ENCODE data around the gene SRGAP2C.
"Not testable (repeated sequence)": the region's sequence is repeated elsewhere in the genome, so short reads cannot be mapped to it uniquely, and the experiment has no call there.

The SRGAP2C gene

DNA sequence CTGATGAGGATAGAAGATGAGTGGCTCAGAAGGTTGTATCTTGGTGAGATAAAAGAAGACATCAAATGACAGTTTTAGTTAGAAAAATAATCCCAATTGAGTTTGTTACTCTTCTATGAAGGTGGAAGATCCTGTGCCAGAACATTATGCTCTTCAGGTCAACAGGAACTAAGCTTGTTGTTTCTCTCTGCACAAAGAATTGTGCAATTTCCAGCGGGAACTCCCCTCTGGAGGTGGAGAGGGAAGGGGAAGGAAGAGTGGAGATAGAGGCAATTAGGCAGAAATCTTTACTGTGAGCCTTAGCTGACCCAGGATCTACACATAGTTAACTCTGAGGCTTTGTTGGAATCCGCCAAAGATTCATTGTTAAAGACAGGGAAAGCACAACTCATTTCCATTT, 77.4 kb downstream of the SRGAP2C start:
- in situ Hi-C loops (cut with MboI; ENCODE audit: low sequenced_read_pairs, unreplicated experiment); DNase-seq (ENCODE audit: low spot score): not testable (repeated sequence)

DNA sequence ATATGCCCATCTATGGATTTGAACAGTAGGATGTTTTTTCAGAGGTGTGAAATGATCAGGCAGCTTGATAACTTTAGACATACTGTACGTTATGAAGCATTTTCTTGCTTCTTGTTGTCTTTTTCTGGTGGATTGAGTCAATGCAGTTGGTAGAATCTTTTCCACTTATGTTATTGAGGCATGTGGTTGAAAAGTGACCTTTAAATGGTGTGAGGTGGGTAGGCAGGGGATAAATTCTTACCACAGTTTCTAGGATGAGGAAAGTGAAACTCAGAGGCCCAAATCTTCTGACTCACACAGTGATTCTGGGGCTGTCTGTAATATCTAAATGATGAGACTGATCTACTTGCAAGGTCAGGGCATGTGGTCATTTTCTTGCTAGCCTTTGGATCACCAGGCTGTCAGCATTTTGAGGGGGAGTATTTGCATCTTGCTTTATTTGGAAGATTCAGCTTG, 79.0 kb downstream of the SRGAP2C start:
- in situ Hi-C loops (cut with MboI; ENCODE audit: low sequenced_read_pairs, unreplicated experiment); DNase-seq (ENCODE audit: low spot score): not testable (repeated sequence)

DNA sequence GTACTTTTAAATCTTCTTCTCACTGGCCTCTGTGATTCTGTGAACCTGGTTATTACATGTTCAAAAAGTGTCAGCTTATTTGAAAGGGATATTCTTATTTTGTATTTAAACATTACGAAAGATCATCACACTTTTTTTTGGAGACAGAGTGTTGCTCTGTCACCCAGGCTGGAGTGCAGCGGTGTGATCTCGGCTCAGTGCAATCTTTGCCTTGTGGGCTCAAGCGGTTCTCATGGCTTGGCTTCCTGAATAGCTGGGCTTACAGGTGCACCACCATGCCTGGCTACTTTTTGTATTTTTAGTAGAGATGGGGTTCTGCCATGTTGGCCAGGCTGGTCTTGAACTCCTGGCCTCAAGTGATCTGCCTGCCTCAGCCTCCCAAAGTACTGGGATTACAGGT, 82.3 kb downstream of the SRGAP2C start:
- DNase-seq (ENCODE audit: low spot score); in situ Hi-C loops (cut with MboI; ENCODE audit: low sequenced_read_pairs, unreplicated experiment): not testable (repeated sequence)

DNA sequence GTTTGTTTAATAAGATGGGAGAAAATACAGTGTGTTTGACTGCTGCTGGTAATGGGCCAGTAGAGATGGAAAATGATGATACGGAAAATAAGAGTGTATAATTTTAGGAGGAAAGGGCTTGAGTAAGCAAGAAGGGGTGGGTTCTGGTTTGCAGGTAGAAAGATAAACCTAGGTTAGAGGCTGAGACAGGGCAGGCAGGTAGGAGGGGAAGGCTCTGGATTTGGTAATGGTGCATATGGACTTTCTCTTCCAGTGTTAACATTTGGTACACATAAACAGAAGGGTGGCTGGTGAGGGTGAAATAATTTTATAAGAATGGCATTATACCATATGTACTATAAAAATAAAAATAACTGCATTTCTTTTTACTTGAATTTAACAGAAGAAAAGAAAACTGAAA, 84.5 kb downstream of the SRGAP2C start:
- in situ Hi-C loops (cut with MboI; ENCODE audit: low sequenced_read_pairs, unreplicated experiment); DNase-seq (ENCODE audit: low spot score): not testable (repeated sequence)

GRCh38 chr1:121269973-121270372, 85.2 kb downstream of the SRGAP2C start:
- in situ Hi-C loops (cut with MboI; ENCODE audit: low sequenced_read_pairs, unreplicated experiment) = not testable (repeated sequence)

DNA sequence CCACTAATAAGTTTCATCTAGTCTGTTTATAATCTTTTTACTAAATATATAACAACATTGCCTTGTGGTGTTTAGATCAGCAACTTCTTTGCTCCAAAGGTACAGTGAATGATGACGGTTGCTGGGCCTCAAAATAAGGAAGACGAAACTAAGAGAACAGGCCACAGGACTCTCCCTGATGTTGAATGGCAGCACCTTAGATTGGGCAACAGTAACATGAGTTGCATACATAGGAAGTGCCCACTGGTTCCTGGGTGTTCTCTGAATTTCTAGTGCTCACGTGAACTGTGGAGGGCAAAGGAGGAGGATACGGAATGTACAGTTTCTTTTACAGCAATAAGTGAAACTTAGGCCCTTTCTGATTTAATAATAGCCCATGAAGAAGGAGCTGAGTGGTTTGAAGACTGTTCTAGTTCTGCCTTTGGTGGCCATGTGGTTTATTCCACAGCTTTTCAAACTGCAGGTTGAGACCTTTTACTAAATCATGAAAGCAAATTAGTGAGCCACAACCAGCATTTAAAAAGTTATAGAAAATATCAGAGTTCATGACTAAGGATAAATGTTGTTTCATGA, 86.5 kb downstream of the SRGAP2C start:
- DNase-seq (ENCODE audit: low spot score); in situ Hi-C loops (cut with MboI; ENCODE audit: low sequenced_read_pairs, unreplicated experiment): not testable (repeated sequence)

More at GRCh38 chr1:121269973-121270372, 85.2 kb downstream of the SRGAP2C start:
- not testable (repeated sequence) for DNase-seq (ENCODE audit: low spot score)

- in situ Hi-C loops (cut with MboI; ENCODE audit: low sequenced_read_pairs, unreplicated experiment); DNase-seq (ENCODE audit: low spot score): not testable (repeated sequence)
Measured at GRCh38 chr1:121275435-121275834, 90.7 kb downstream of the SRGAP2C start.

- DNase-seq (ENCODE audit: low spot score); in situ Hi-C loops (cut with MboI; ENCODE audit: low sequenced_read_pairs, unreplicated experiment): not testable (repeated sequence)
Measured at GRCh38 chr1:121278202-121278601, 93.4 kb downstream of the SRGAP2C start.

- DNase-seq (ENCODE audit: low spot score); in situ Hi-C loops (cut with MboI; ENCODE audit: low sequenced_read_pairs, unreplicated experiment): not testable (repeated sequence)
Measured at GRCh38 chr1:121278777-121279547, 94.2 kb downstream of the SRGAP2C start.

- in situ Hi-C loops (cut with MboI; ENCODE audit: low sequenced_read_pairs, unreplicated experiment); DNase-seq (ENCODE audit: low spot score): not testable (repeated sequence)
Measured at GRCh38 chr1:121279548-121279898, 94.7 kb downstream of the SRGAP2C start.

DNA sequence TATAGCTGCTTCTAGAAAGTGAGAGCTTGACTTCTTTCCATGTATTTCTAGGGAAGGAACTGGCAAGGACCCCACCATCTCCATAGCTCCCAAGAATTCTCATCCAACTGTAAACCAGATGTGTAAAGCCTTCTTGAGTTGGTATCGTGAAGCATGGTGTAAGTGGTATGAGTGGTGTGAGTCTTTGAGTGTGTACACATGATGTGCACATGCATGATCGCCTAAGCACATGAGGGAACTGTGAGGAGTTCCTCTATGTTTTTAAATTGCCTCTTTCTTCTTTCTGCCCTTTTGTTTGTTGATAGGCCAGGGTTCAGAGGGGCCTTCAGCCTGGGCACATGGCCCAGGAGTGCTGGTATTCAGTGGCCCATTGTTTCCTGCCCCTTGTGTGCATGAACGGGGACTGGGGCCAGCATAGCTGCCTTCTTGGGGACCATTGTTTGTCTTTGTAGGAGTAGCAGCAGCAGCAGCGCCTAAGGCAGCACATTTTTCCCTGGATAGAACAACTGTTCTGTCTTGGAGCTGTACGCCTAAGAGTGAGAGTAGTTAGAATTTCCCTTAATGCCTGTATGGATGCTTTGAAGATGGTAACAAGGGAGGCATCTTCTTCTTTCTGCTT, 96.0 kb downstream of the SRGAP2C start:
- DNase-seq (ENCODE audit: low spot score); in situ Hi-C loops (cut with MboI; ENCODE audit: low sequenced_read_pairs, unreplicated experiment): not testable (repeated sequence)

GRCh38 chr1:121281480-121281879, 96.7 kb downstream of the SRGAP2C start:
- in situ Hi-C loops (cut with MboI; ENCODE audit: low sequenced_read_pairs, unreplicated experiment); DNase-seq (ENCODE audit: low spot score): not testable (repeated sequence)

- in situ Hi-C loops (cut with MboI; ENCODE audit: low sequenced_read_pairs, unreplicated experiment); DNase-seq (ENCODE audit: low spot score): not testable (repeated sequence)
Measured at GRCh38 chr1:121283587-121284180, 98.9 kb downstream of the SRGAP2C start.

DNA sequence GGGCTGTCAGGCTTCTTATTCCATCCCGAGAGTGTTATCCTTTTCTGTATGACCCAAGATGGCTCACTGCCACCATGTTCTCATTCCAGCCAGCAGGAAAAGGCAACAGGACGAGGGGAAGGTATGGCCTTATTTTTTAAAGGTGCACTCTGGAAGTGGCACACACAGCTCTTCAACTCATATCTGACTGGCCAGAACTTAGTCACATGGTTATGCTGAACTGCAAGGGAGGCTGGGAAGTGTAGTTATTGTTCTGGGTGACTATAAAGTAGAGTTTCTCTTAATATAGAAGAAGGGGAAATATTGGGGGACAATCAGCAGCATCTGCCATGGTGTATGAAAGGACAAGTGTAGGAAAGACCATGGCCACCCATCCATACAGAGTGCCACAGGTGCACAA, 107.8 kb downstream of the SRGAP2C start:
- DNase-seq (ENCODE audit: low spot score); in situ Hi-C loops (cut with MboI; ENCODE audit: low sequenced_read_pairs, unreplicated experiment): not testable (repeated sequence)

GRCh38 chr1:121293263-121294204, 108.8 kb downstream of the SRGAP2C start:
- DNase-seq (ENCODE audit: low spot score); in situ Hi-C loops (cut with MboI; ENCODE audit: low sequenced_read_pairs, unreplicated experiment): not testable (repeated sequence)

GRCh38 chr1:121294205-121294570, 109.4 kb downstream of the SRGAP2C start:
- in situ Hi-C loops (cut with MboI; ENCODE audit: low sequenced_read_pairs, unreplicated experiment); DNase-seq (ENCODE audit: low spot score): not testable (repeated sequence)

DNA sequence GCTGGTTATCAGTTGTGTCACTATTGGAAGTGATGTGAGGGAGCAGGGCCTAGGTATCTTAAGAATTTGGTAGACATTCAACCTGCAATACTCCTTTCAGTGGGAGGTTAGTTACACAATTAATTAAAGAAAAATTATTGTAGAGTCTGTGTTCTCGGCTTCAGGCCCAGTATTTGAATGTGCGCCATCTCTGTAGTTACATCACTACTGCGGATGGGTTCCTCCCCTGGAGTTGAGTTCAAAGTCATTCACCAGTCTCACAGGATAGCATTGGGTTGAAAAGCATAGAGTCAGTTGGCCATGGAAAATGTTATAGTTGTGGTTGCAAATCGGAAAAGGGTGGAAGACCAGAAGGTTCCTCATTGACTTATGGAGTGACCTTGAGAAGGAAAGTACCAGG, 111.8 kb downstream of the SRGAP2C start:
- DNase-seq (ENCODE audit: low spot score); in situ Hi-C loops (cut with MboI; ENCODE audit: low sequenced_read_pairs, unreplicated experiment): not testable (repeated sequence)

DNA sequence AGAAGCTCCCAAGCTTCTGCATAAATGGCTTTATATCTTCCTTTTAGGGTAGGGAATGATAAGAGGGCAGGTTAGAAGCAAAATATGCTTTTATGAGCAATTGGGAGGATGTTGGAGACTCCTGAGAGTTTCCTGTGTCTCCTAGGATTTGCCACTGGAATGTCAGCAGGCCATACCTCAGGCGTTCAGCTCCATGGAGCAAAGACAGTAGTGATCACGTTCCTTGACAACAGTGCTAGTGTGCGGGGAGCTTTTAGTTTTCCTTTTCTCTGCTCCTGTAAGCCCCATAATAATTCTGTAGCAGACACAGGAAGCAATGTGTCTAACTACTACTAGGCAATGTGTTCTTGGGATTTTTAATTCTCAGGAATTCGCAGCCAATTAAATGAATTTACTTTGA, 113.8 kb downstream of the SRGAP2C start:
- DNase-seq (ENCODE audit: low spot score); in situ Hi-C loops (cut with MboI; ENCODE audit: low sequenced_read_pairs, unreplicated experiment): not testable (repeated sequence)

Data from GM13976 (cell line).